ENCODE measurements around the gene SLC17A7.

Gene SLC17A7

GRCh38 chr19:49425922-49426592 lies 15.3 kb downstream of the SLC17A7 start:
- peak; percentile 98 for FAIRE-seq

- FAIRE-seq, result peak; percentile 66
These were observed 16.1 kb downstream of the SLC17A7 start, which contains the start of gene GFY for GRCh38 chr19:49425178-49425577. TSS of gene GFY (plus strand) at chr19:49425388. CDS start at chr19:49426431, 1,043 bp downstream.

GRCh38 chr19:49423985-49424303 lies 17.4 kb downstream of the SLC17A7 start:
- FAIRE-seq, result no peak

GRCh38 chr19:49423071-49423984 lies 18.0 kb downstream of the SLC17A7 start, which contains the start of gene PTH2:
TSS of gene PTH2 (minus strand) at chr19:49423441. CDS start at chr19:49423339, 102 bp downstream.
- FAIRE-seq, result no peak

GRCh38 chr19:49422407-49423070 lies 18.8 kb downstream of the SLC17A7 start:
- FAIRE-seq, result no peak

GRCh38 chr19:49421878-49422202 lies 19.5 kb downstream of the SLC17A7 start:
- no peak for FAIRE-seq

- FAIRE-seq, result peak; percentile 95
These were observed 20.1 kb downstream of the SLC17A7 start for GRCh38 chr19:49421039-49421877.

- no peak for FAIRE-seq
These were observed 21.1 kb downstream of the SLC17A7 start for GRCh38 chr19:49420227-49420626.

GRCh38 chr19:49419173-49419572 lies 22.2 kb downstream of the SLC17A7 start:
- no peak for FAIRE-seq

- no peak for FAIRE-seq
These were observed 22.8 kb downstream of the SLC17A7 start for GRCh38 chr19:49418511-49418910.

- FAIRE-seq, result no peak
These were observed 24.2 kb downstream of the SLC17A7 start for GRCh38 chr19:49417088-49417487.

- no peak for FAIRE-seq
These were observed 25.5 kb downstream of the SLC17A7 start for GRCh38 chr19:49415810-49416200.

- no peak for FAIRE-seq
These were observed 26.1 kb downstream of the SLC17A7 start for GRCh38 chr19:49415102-49415809.

- FAIRE-seq, result no peak
These were observed 27.1 kb downstream of the SLC17A7 start for GRCh38 chr19:49414256-49414655.

GRCh38 chr19:49413348-49413747 lies 28.0 kb downstream of the SLC17A7 start:
- no peak for FAIRE-seq

GRCh38 chr19:49411681-49412326 lies 29.5 kb downstream of the SLC17A7 start:
- FAIRE-seq, result no peak

- FAIRE-seq, result no peak
These were observed 31.8 kb downstream of the SLC17A7 start for GRCh38 chr19:49409441-49410029.

GRCh38 chr19:49408816-49409440 lies 32.4 kb downstream of the SLC17A7 start:
- no peak for FAIRE-seq

GRCh38 chr19:49407482-49408015 lies 33.8 kb downstream of the SLC17A7 start:
- no peak for FAIRE-seq

- FAIRE-seq, result no peak
These were observed 34.2 kb downstream of the SLC17A7 start for GRCh38 chr19:49407079-49407478.
